Lower leg skin (tissue), 4 donors: ENCODE data around the gene NCAPG2. TPM values are rescaled to one million over a fixed set of nuclear protein-coding genes. Genes with fewer than 3 reads are reported as not detected.

ENCODE experiments used
- DNase-seq, 2 donors: peaks; one replicate each; pipeline ENCODE4 v3.0.0-alpha.2; 2019; ENCODE audit warnings: low spot score in 2 of 2
- H3K4me3 ChIP-seq: fragments of 200-600 bp; sonication (generic); 2 replicates; pipeline ENCODE4 v1.5.1; 2017; ENCODE audit warnings: mild to moderate bottlenecking, low read depth; ENCODE audit not compliant: poor library complexity, severe bottlenecking
- POLR2A ChIP-seq, 2 donors: fragments of 450-650 bp; IDR thresholded peaks; one replicate each; pipeline ENCODE4 v1.6.1; 2016 to 2017; ENCODE audit warnings: antibody characterized with exemption in 2 of 2, mild to moderate bottlenecking in 1 of 2, moderate library complexity in 1 of 2
- WGBS, 2 donors: methylation state at CpG; one replicate each; pipeline ENCODE4 v1.1.5; 2018; 5-methylcytosine and 5-hydroxymethylcytosine counted together
- intact Hi-C: fragments of 100-400 bp; cut with DNase I; formaldehyde crosslinking; loops from one replicate; pipeline ENCODE4 v1.15.0; 2023; ENCODE audit warnings: low total_unique reads
- total RNA-seq, 4 donors: library from RNA; depleted of rRNA; stranded (reverse); fragments of >200 nt; gene quantifications; one replicate each; pipeline ENCODE4 v1.1.0, GENCODE V29; 2016
- TF ChIP-seq, protein P1 (sequence below), 3 donors: fragments of 450-650 bp; IDR thresholded peaks; one replicate each; pipeline ENCODE4 v1.5.1; 2016; ENCODE audit warnings: antibody characterized with exemption in 3 of 3, mild to moderate bottlenecking in 3 of 3, moderate library complexity in 2 of 3

NCAPG2 gene
- total RNA-seq, 4 donors from 2014 or later: 5.2 to 9.7 (median 6.1) TPM

DNA sequence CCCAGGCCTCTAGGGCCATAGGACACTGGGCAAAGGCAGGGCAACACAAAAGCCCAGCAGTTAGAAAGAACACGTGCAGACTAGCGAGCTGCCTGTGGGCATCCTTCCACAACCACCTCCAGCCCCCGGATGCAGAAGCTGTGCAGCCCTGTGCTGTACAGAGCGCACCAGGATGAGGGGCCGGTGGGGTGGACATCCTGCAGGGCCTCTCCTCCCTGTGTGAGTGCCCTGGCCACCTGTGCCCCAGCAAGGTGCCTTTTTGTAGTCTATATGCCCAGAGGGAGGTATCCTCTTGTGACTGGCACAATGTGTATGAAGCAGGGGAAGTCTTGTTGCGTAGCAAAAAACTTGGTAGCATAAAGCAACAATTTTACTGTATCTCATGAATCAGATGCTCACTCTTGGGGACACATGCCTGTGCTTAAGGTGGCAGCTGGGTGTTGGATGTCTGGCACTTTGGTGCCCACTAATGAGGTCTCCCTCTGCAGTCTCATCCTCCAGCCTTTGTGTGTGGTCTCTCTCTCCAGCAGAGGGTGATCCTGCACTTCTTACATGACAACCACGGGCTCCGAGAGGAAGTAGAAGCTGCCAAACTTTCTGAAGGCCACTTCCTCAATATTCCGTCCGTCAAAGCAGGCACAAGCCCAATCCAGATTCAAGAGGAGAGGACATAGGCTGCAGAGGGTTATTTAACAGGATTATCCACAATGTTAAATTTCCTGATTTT is 8.7 kb downstream of the NCAPG2 start:
- peak in 1 of 2 donors; percentile 71 for DNase-seq
- 50 to 56% methylated on average over 10 of the region's 10 CpGs for WGBS, 2 donors

DNA sequence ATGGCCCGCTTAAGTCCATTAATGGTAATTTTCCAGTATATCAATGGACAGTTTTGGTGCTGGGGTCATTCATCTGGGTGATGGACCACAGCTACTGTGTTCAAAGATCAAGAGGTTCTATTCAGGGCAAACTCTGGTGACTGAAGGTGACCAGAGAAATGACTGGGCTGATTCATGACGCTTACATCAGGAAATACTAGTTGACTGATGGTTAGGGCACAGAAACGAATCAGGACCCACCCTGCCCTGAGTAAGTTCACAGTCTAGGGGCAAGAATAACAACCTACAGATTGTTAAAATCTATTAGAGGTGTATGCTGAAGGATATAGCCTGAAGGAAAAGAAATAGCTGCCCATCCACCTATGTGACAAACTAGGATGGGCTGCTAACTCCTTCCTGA is 9.5 kb downstream of the NCAPG2 start:
- no peak overlapping the region for H3K4me3 ChIP-seq
- WGBS, 2 donors: 64 to 74% methylated on average over 3 of the region's 3 CpGs
- TF ChIP-seq, protein P1, sequence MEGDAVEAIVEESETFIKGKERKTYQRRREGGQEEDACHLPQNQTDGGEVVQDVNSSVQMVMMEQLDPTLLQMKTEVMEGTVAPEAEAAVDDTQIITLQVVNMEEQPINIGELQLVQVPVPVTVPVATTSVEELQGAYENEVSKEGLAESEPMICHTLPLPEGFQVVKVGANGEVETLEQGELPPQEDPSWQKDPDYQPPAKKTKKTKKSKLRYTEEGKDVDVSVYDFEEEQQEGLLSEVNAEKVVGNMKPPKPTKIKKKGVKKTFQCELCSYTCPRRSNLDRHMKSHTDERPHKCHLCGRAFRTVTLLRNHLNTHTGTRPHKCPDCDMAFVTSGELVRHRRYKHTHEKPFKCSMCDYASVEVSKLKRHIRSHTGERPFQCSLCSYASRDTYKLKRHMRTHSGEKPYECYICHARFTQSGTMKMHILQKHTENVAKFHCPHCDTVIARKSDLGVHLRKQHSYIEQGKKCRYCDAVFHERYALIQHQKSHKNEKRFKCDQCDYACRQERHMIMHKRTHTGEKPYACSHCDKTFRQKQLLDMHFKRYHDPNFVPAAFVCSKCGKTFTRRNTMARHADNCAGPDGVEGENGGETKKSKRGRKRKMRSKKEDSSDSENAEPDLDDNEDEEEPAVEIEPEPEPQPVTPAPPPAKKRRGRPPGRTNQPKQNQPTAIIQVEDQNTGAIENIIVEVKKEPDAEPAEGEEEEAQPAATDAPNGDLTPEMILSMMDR (IDR thresholded peaks at IDR 0.05): no peak
- TF ChIP-seq POLR2A (IDR thresholded peaks at IDR 0.05): no peak
- no peak for DNase-seq
- intact Hi-C loops: loop anchor here (10.0 kb wide), 1 partner anchor 290 kb away; no protein-coding TSS in a partner anchor

More for the DNA sequence above, 8.7 kb downstream of the NCAPG2 start:
- intact Hi-C loops: loop anchor here (10.0 kb wide), 1 partner anchor 289 kb away; no protein-coding TSS in a partner anchor
- no peak for TF ChIP-seq POLR2A (IDR thresholded peaks at IDR 0.05)
- TF ChIP-seq, protein P1 (IDR thresholded peaks at IDR 0.05): peak in 1 of 3 donors; percentile 55
- no peak overlapping the region for H3K4me3 ChIP-seq

DNA sequence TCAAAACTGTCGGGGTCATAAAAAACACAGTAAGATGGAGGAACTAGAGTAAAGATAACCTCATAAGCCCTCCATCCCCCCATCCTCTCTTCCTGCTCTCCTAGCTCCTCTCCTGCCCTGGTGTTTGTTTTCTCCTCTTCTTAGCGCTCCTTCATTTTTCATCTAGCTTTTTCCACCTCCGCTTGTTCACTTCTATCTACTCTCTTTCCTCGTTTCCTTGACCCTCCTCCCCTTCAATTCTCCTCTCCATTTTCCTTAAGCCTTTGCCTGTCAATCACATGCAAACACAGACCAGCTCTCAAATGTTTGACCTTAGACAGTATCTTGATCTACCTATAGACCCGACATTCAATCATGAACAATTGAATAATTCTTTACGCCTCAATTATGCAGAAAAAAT is 10.0 kb downstream of the NCAPG2 start:
- DNase-seq: no peak
- H3K4me3 ChIP-seq: no peak overlapping the region
- 92 to 96% methylated on average over 6 of the region's 6 CpGs for WGBS, 2 donors
- TF ChIP-seq POLR2A (IDR thresholded peaks at IDR 0.05): no peak
- TF ChIP-seq, protein P1 (IDR thresholded peaks at IDR 0.05): no peak
- intact Hi-C loops: loop anchor here (10.0 kb wide), 1 partner anchor 290 kb away; no protein-coding TSS in a partner anchor

DNA sequence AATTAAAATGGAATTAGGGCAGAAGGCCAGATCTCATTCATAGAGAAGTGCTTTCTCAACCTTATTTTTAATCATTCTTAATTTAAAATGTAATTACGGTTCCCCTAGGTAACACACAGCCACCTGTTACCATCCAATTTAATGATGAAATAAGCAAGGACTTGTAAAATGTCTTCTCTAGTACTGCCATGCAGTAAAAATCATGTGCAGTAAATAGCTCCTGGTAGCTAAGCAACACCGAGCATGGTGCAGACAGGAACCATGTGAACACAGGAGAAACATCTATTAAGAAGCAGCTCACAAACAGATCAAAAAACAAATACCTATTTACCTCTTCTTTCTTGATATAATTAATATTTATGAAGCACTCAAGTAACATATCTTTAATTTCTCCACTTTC is 15.1 kb downstream of the NCAPG2 start:
- TF ChIP-seq, protein P1 (IDR thresholded peaks at IDR 0.05): no peak
- no peak for TF ChIP-seq POLR2A (IDR thresholded peaks at IDR 0.05)
- DNase-seq: no peak
- H3K4me3 ChIP-seq: no peak overlapping the region
- WGBS, 2 donors: 95 to 97% methylated on average over 2 of the region's 2 CpGs
- intact Hi-C loops: no loop called here

DNA sequence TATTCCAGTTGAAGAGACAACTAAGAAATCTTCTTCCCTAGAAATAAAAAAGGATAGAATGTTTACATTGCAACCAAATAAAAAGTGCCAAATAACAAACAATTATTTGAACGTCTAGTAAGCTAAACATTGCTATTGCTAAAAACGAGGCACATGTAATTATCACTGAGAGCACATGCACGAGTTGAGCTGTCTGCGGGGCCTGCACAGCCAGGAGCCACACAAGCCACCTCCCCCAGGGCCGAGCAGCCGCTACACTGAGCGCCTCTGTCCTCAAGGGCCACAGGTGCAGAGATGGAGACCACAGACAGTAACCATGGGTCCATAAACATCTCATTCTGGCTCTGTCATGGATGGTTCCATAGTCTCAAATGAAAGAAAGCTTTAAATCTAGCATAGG is 17.2 kb downstream of the NCAPG2 start:
- DNase-seq: no peak
- TF ChIP-seq POLR2A (IDR thresholded peaks at IDR 0.05): no peak
- TF ChIP-seq, protein P1 (IDR thresholded peaks at IDR 0.05): no peak
- 91 to 94% methylated on average over 7 of the region's 7 CpGs for WGBS, 2 donors
- intact Hi-C loops: no loop called here
- H3K4me3 ChIP-seq: no peak overlapping the region
